ENCODE data around the gene IMPA2.
A peak's percentile ranks its signal among the peaks of the same experiment; 100 is the strongest.

The IMPA2 gene

DNA sequence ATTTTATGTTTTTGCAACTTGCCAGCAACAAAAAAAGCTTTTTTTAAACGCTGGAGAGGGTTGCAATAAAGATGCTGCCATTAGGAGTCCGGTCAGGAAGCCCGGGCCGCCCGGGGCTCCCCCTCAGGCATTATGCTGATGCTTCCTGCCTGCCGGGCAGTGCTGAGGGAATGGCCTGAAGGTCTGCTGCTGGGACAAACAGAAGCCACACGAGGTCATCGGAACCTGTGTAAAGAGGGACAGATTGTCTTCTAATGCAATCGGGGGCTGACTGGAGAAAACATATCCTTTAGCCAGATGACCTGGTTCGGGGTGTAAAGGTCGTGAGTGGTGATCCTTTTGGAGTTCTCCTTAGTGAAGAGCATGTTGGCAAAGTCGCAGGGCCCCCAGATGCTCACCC lies 2.3 kb downstream of the IMPA2 start:
- DNase-seq: peak in 6 of 42 donors; percentile 12 to 53 (median 31)
- intact Hi-C loops (cut with DNase I): loop anchor here (5.0 kb wide), 1 partner anchor 36 kb away; no protein-coding TSS in a partner anchor

DNA sequence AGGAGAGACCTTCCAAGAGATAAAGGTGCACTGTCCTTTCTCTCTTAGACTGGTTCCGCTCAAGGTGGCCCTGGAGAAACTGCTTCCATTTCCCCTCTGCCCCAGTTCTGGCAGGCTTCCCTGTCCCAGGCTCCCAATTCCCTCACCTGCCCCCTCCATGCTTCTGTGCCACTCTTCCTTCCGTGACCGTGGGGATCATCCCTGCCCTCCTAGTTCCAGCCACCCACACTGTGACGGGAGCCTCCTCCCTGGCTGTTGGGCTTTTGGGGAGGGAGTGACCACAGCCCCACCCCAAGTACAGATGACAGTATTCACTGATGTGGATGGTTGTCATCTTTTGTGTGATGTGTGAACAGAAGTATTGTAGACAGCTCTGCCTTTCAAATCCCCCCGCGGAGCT lies 2.8 kb downstream of the IMPA2 start:
- peak in 1 of 42 donors; percentile 1 for DNase-seq
- intact Hi-C loops (cut with DNase I): loop anchor here (5.0 kb wide), 1 partner anchor 37 kb away; no protein-coding TSS in a partner anchor

DNA sequence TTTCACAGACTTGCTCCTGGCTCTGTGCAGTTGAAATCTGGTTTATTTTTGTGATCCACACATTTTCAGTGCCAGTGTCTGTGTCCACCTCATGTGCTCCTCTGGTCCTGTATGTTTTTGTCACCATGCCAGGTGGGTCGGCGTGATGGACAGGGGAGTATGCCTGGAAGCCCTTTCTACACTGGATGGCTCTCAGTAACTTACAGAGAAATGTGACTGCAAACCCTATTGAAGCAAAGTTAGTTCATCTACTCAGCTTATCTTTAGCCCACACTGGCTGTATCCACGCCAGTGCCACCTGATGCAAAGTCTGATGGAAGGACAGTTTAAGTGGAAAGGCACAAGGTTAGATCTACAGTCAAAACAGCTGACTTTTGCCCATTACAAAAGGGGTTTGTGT lies 4.3 kb downstream of the IMPA2 start:
- DNase-seq: peak in 1 of 42 donors; percentile 8
- intact Hi-C loops (cut with DNase I): no loop called here

- DNase-seq: peak in 2 of 42 donors; percentile 15 to 30
- intact Hi-C loops (cut with DNase I): no loop called here
Observed at GRCh38 chr18:11986061-11986460, 4.8 kb downstream of the IMPA2 start.

- DNase-seq: peak in 1 of 42 donors; percentile 9
- intact Hi-C loops (cut with DNase I): no loop called here
Observed at GRCh38 chr18:11987527-11987926, 6.2 kb downstream of the IMPA2 start.

DNA sequence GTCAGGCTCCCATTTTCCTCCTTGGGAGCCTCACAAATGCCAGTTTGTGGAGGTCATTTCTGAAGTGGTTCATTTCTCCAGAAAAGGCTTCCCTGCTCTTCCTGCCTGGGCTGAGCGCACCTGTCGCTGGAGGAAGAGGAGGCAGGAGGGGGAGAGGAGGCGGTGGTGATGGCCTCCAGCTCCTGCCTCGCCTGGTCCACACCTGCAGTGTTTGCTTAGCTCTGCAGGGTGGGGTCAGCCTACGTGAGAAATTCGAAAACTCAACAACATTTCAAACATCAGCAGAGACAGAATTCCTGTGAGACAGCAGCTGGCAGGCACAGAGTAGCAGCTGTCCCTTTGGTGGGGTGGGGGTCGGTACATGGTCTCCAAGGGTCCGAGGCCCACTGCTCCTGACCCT lies 7.9 kb downstream of the IMPA2 start:
- intact Hi-C loops (cut with DNase I): no loop called here
- DNase-seq: no peak

DNA sequence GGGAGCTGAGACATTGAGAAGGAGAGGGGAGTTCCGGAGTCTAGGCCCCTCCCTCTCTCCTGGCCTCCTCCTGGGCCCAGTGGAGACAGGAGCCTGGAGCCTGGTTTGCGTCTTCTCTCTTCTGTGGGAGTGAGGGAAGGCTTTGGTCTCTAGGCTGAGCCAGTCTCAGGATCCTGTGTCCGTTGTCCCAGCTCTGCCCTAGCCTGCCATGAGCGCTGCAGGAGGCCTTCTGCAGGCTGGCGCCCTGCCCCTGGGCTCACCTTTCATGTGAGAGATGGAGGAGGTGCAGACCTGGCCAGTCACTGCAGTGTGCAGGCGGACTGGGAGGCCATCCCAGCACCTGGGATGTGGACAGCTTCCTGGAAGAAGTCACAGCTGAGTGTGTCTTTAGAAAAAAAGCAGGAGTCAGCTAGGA lies 8.7 kb downstream of the IMPA2 start:
- DNase-seq: peak in 1 of 42 donors; percentile 16
- intact Hi-C loops (cut with DNase I): no loop called here

DNA sequence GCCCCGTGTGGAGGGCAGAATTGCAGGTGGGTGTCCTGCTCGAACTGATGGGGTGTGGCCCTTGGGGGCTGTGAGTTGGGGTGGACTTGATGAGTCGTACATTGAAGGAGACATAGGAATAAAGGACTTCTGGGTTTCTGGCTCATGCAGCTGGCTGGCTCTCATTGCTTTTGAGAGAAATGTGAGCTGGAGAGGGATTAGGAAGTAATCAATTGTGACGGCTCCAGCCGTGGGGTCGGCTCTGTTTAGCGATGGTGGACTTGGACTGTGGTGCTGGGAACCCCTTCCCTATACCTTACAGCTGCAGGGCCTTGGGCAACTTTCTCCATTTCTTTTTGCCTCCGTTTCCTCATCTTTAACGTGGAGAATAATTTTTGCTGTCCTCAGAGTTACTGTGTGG lies 9.2 kb downstream of the IMPA2 start:
- intact Hi-C loops (cut with DNase I): no loop called here

GRCh38 chr18:11991021-11991795 lies 9.9 kb downstream of the IMPA2 start:
- intact Hi-C loops (cut with DNase I): no loop called here

More for the DNA sequence above, 9.2 kb downstream of the IMPA2 start:
- DNase-seq: peak in 1 of 42 donors; percentile 14

GRCh38 chr18:11992096-11992790 lies 10.9 kb downstream of the IMPA2 start:
- peak in 2 of 42 donors; percentile 14 to 23 for DNase-seq
- intact Hi-C loops (cut with DNase I): no loop called here

More at GRCh38 chr18:11991021-11991795, 9.9 kb downstream of the IMPA2 start:
- peak in 1 of 42 donors; percentile 23 for DNase-seq

GRCh38 chr18:11993264-11993916 lies 12.1 kb downstream of the IMPA2 start:
- DNase-seq: peak in 1 of 42 donors; percentile 27
- intact Hi-C loops (cut with DNase I): no loop called here

- intact Hi-C loops (cut with DNase I): no loop called here
- DNase-seq: no peak
Observed at GRCh38 chr18:11994336-11994702, 13.0 kb downstream of the IMPA2 start.

DNA sequence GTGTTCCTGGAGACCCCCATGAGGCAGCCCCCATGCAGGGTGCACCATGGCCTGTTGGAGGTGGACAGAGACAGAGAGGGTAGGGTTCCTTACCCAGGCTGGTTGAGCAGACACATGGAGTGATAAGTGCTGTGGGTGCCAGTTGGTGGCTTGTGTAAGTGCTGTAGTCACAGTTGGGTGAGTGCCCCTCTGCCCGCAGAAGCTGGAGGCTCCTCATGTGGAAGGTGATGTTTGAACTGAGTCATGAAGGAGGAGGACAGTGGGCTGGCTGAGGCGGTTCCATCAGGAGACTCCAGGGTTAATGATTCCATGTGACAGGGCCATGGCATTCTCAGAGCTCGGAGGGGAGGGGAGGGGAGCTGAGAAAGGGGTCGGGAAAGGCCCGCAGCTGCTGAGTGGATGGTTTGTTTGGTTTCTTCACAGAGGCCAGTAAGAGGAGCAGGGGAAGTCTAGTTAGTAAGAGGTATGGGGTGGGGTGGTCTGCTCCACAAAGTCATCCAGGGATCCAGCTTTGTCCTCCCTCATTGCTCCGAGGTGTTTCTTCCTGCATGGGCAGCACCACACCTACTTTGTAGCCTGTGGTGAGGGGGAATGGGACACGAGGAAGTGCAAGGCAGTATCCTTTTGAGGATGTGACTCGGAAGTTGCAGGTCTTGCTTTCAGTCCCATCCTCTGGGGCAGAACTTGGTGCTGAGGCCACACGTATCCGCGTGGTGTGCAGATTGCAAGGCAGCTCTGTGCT lies 13.6 kb downstream of the IMPA2 start:
- intact Hi-C loops (cut with DNase I): no loop called here
- DNase-seq: peak in 1 of 42 donors; percentile 16

DNA sequence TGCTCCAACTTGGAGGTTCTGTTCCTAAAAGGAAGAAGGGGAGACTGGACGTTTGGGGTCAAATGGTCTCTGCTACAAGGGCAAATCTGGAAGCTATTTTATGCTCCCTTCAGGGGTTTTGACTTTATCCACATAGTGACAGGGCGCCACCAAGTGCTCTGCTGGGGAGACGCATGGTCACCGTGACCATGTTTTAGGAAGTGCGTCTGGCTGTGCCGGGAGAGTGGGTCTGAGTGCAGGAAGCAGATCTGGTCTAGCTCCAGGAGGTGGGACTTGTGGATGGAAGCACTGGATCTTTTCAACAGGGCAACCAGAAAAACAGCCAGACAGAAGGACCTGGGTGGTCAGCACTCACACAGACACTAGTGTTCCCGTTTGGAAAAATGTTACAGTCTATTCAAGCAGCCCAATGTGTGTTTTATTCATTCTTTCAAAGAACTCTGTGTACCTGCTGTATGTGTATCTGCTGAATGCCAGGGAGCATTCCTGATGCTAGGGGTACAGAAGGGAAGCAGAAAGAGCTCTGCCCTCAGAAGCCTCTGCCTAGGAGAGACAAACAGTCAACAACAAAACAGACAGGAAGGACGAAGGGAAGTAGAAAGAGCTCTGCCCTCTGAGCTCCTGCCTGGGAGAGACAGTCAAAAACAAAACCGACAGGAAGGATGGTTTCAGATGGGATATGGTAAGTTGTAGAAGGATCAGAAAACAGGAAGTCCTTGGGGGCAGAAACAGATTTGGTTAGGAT lies 14.3 kb downstream of the IMPA2 start:
- peak; percentile 35 to 81 (median 62) for DNase-seq
- intact Hi-C loops (cut with DNase I): no loop called here

- intact Hi-C loops (cut with DNase I): no loop called here
- DNase-seq: peak in 1 of 42 donors; percentile 9
Observed at GRCh38 chr18:11996190-11996754, 15.0 kb downstream of the IMPA2 start.

GRCh38 chr18:11996907-11997306 lies 15.6 kb downstream of the IMPA2 start:
- intact Hi-C loops (cut with DNase I): no loop called here
- DNase-seq: peak in 1 of 42 donors; percentile 12

DNA sequence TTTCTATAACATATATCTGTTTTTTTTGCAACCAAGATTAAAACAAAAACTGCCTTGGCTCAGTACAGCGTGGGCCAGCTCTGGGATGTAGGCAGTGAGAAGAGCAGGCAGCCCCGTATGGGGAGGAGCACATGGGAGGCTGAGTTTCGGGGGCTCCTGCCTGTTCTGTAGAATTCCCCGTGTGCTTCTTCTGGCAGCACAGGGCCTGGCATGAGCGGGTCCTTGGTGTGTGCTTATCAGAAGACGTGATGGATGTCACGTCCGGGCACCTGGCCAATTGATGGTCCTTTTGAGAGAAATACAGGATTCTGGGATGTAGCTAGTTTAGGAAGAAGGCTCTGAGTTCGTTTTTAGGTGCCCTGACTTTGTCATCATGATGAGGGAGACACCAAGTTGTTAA lies 16.2 kb downstream of the IMPA2 start:
- intact Hi-C loops (cut with DNase I): no loop called here
- DNase-seq: peak in 2 of 42 donors; percentile 15 to 19

GRCh38 chr18:11998193-11998592 lies 16.9 kb downstream of the IMPA2 start:
- DNase-seq: peak in 3 of 42 donors; percentile 19 to 33 (median 31)

More at GRCh38 chr18:11998193-11998592, 16.9 kb downstream of the IMPA2 start:
- intact Hi-C loops (cut with DNase I): no loop called here

All from head of caudate nucleus (tissue), 42 donors.